ENCODE measurements around the gene KRTAP5-3.

- TF ChIP-seq CEBPB (IDR thresholded peaks at IDR 0.05) (no peak), EGR1 (IDR thresholded peaks at IDR 0.05) (no peak), EP300 (IDR thresholded peaks at IDR 0.05; ENCODE audit: borderline replicate concordance) (no peak), REST (IDR thresholded peaks at IDR 0.05; ENCODE audit: low read depth) (no peak), TEAD4 (IDR thresholded peaks at IDR 0.05) (no peak), YY1 (IDR thresholded peaks at IDR 0.05; ENCODE audit: low read depth) (no peak), RAD21 (IDR thresholded peaks at IDR 0.05; ENCODE audit: low read depth) (no peak), TAF1 (IDR thresholded peaks at IDR 0.05; ENCODE audit: low read depth) (no peak), CREB1 (IDR thresholded peaks at IDR 0.05; ENCODE audit: low read depth) (no peak)
Measured at GRCh38 chr11:1643146-1643690, 35.0 kb upstream of the KRTAP5-3 start.
